Testis (tissue), 2 donors: ENCODE measurements around the gene CFAP61.

Experiments used
- CTCF ChIP-seq, 3 experiments: fragments of 450-650 bp in 2 of 3; fragments of 200-600 bp in 1 of 3; sonication (generic) in 1 of 3; IDR thresholded peaks; one replicate each; pipeline ENCODE4 v1.5.1; 2016 to 2019; ENCODE audit warnings: antibody characterized with exemption in 3 of 3, mild to moderate bottlenecking in 2 of 3, moderate library complexity in 1 of 3
- POLR2A ChIP-seq: fragments of 450-650 bp; IDR thresholded peaks from one replicate; pipeline ENCODE4 v1.6.1; 2017; ENCODE audit warnings: antibody characterized with exemption, mild to moderate bottlenecking, moderate library complexity

DNA sequence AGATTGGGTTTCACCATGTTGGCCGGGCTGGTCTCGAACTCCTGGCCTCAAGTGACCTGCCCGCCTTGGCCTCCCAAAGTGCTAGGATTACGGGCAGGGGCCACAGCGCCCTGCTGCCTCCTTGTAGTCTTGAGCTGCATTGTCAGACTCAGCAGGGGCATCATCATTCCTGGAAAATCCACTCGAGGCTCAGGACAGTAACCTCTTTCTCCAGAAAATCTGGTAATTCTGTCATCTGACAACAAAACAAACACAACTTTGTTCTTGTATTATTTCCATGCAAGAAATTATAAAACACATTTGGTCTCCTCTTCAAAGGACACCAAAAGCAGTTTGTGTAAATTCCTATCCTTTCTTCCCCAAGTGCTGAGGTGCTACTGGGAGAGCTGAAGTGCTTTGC lies 178.4 kb downstream of the CFAP61 start:
- TF ChIP-seq CTCF (IDR thresholded peaks at IDR 0.05) (no peak), POLR2A (no peak)
